ENCODE measurements around the gene TSPAN13. TPM values are rescaled to one million over a fixed set of nuclear protein-coding genes. Genes with fewer than 3 reads are reported as not detected.

The TSPAN13 gene
- polyA plus RNA-seq, 2 of the 4 experiments (the other 2 are of a cell fraction), result 9.6 to 40.7 TPM

- TF ChIP-seq ZSCAN20 (CRISPR knock-in tag; IDR thresholded peaks at IDR 0.05), result no peak
- no peak for TF ChIP-seq RCOR1 (IDR thresholded peaks at IDR 0.05; ENCODE audit: low read depth, low read length)
- no peak for TF ChIP-seq MAFK (IDR thresholded peaks at IDR 0.05; ENCODE audit: partially characterized antibody)
- no peak for TF ChIP-seq HOXB5 (CRISPR knock-in tag; IDR thresholded peaks at IDR 0.05)
- TF ChIP-seq RAD21 (conservative IDR thresholded peaks at IDR 0.05 in 1 of 2, IDR thresholded peaks at IDR 0.05 in 1 of 2), result no peak
- no peak for TF ChIP-seq JUN (IDR thresholded peaks at IDR 0.05)
- TF ChIP-seq EP300 (IDR thresholded peaks at IDR 0.05), result no peak
- TF ChIP-seq HOXA7 (CRISPR knock-in tag; IDR thresholded peaks at IDR 0.05), result no peak
- no peak for TF ChIP-seq RNF2 (IDR thresholded peaks at IDR 0.05; ENCODE audit: borderline replicate concordance, low read depth)
- no peak for TF ChIP-seq KDM5A (IDR thresholded peaks at IDR 0.05)
- TF ChIP-seq SMC3 (IDR thresholded peaks at IDR 0.05), result no peak
- no peaks in the 10 kb centered on the region for H3K9me3 ChIP-seq
- H3K27ac ChIP-seq, result peak overlapping the region; percentile 70 to 71; a peak in 4 of 6 replicates
- ATAC-seq (no peak), DNase-seq (ENCODE audit: low read depth in 1 of 2, low spot score in 1 of 2) (no peak), FAIRE-seq (no peak)
- no peak overlapping the region for H3K4me2 ChIP-seq
- ChIA-PET POLR2A (no interaction called here), CTCF (no interaction called here)
- WGBS (ENCODE audit: missing lambda C conversion rate), result 100% methylated on average over 1 of the region's 1 CpG
- no peak overlapping the region for H3K4me3 ChIP-seq
- H3K4me1 ChIP-seq, result peaks cover 33% of the 10 kb centered on the region
Measured at GRCh38 chr7:16741676-16742075, 11.9 kb upstream of the TSPAN13 start.

GRCh38 chr7:16742547-16742946 lies 11.0 kb upstream of the TSPAN13 start:
- ATAC-seq (no peak), DNase-seq (ENCODE audit: low read depth in 1 of 2, low spot score in 1 of 2) (no peak), FAIRE-seq (no peak)
- H3K4me2 ChIP-seq, result no peak overlapping the region
- H3K27ac ChIP-seq, result peak overlapping the region in 1 of 2 experiments; percentile 11; a peak in 1 of 6 replicates
- 98% methylated on average over 3 of the region's 3 CpGs for WGBS (ENCODE audit: missing lambda C conversion rate)
- H3K9me3 ChIP-seq, result no peaks in the 10 kb centered on the region
- H3K4me1 ChIP-seq, result peaks cover 33% of the 10 kb centered on the region
- ChIA-PET CTCF (no interaction called here), POLR2A (no interaction called here)
- no peak overlapping the region for H3K4me3 ChIP-seq
- TF ChIP-seq NFE2L2 (conservative IDR thresholded peaks at IDR 0.05; ENCODE audit: low read length) (no peak), GATA3 (IDR thresholded peaks at IDR 0.05; ENCODE audit: borderline replicate concordance) (no peak)

GRCh38 chr7:16743236-16743635 lies 10.3 kb upstream of the TSPAN13 start:
- peaks cover 33% of the 10 kb centered on the region for H3K4me1 ChIP-seq
- H3K27ac ChIP-seq, result peak overlapping the region; percentile 29 to 46; a peak in 2 of 6 replicates

GRCh38 chr7:16744518-16745250 lies 8.9 kb upstream of the TSPAN13 start:
- WGBS (ENCODE audit: missing lambda C conversion rate), result 96% methylated on average over 6 of the region's 6 CpGs

More at GRCh38 chr7:16743236-16743635, 10.3 kb upstream of the TSPAN13 start:
- ATAC-seq (no peak), DNase-seq (ENCODE audit: low read depth in 1 of 2, low spot score in 1 of 2) (no peak), FAIRE-seq (peak; percentile 23)
- WGBS (ENCODE audit: missing lambda C conversion rate), result 19% methylated on average over 4 of the region's 4 CpGs
- H3K4me2 ChIP-seq, result peak overlapping the region; percentile 56
- H3K4me3 ChIP-seq, result no peak overlapping the region
- CTCF ChIA-PET, result no interaction called here
- POLR2A ChIA-PET, result no interaction called here
- TF ChIP-seq POLR2AphosphoS2 (conservative IDR thresholded peaks at IDR 0.05; ENCODE audit: low read length), result no peak
- TF ChIP-seq EHMT2 (IDR thresholded peaks at IDR 0.05; ENCODE audit: low read depth), result no peak
- TF ChIP-seq JUN (IDR thresholded peaks at IDR 0.05), result no peak
- TF ChIP-seq POLR2A (IDR thresholded peaks at IDR 0.05; ENCODE audit: low read length), result no peak
- no peak for TF ChIP-seq SMC3 (IDR thresholded peaks at IDR 0.05)
- no peak for TF ChIP-seq FOXS1 (CRISPR knock-in tag; IDR thresholded peaks at IDR 0.05)
- TF ChIP-seq ZNF302 (CRISPR knock-in tag; IDR thresholded peaks at IDR 0.05), result no peak
- no peak for TF ChIP-seq RFX5 (IDR thresholded peaks at IDR 0.05)
- no peak for TF ChIP-seq TP53 (CRISPR knock-in tag; IDR thresholded peaks at IDR 0.05)
- TF ChIP-seq CHD4 (IDR thresholded peaks at IDR 0.05; ENCODE audit: borderline replicate concordance), result no peak
- no peak for TF ChIP-seq EHF (CRISPR knock-in tag; IDR thresholded peaks at IDR 0.05)
- no peak for TF ChIP-seq RNF2 (IDR thresholded peaks at IDR 0.05; ENCODE audit: borderline replicate concordance, low read depth)
- H3K9me3 ChIP-seq, result no peaks in the 10 kb centered on the region

More at GRCh38 chr7:16744518-16745250, 8.9 kb upstream of the TSPAN13 start:
- ChIA-PET POLR2A (no interaction called here), CTCF (interaction anchor here (0.7 to 1.1 kb wide), 2 partner anchors 30 to 42 kb away, joined by 3 read pairs; no protein-coding TSS in a partner anchor)
- TF ChIP-seq GATA3 (IDR thresholded peaks at IDR 0.05; ENCODE audit: borderline replicate concordance), result no peak
- no peak for TF ChIP-seq JUNB (IDR thresholded peaks at IDR 0.05)
- no peak for TF ChIP-seq REST (IDR thresholded peaks at IDR 0.05)
- no peak for TF ChIP-seq MYC (IDR thresholded peaks at IDR 0.05; ENCODE audit: borderline replicate concordance, low read length)
- no peak for TF ChIP-seq HDAC2 (IDR thresholded peaks at IDR 0.05)
- no peak for TF ChIP-seq NPAS2 (CRISPR knock-in tag; IDR thresholded peaks at IDR 0.05; ENCODE audit: borderline replicate concordance)
- no peak for TF ChIP-seq FOSB (CRISPR knock-in tag; IDR thresholded peaks at IDR 0.05)
- TF ChIP-seq EHMT2 (IDR thresholded peaks at IDR 0.05; ENCODE audit: low read depth), result no peak
- TF ChIP-seq ELK1 (IDR thresholded peaks at IDR 0.05; ENCODE audit: low read depth, low read length), result no peak
- no peak for TF ChIP-seq POLR2A (IDR thresholded peaks at IDR 0.05; ENCODE audit: low read length)
- TF ChIP-seq RCOR1 (IDR thresholded peaks at IDR 0.05; ENCODE audit: low read depth, low read length), result no peak
- TF ChIP-seq CHD4 (IDR thresholded peaks at IDR 0.05; ENCODE audit: borderline replicate concordance), result no peak
- DNase-seq (ENCODE audit: low read depth in 1 of 2, low spot score in 1 of 2) (no peak), FAIRE-seq (no peak), ATAC-seq (no peak)
- H3K4me3 ChIP-seq, result no peak overlapping the region
- H3K9me3 ChIP-seq, result no peaks in the 10 kb centered on the region
- H3K27ac ChIP-seq, result no peak overlapping the region
- H3K4me1 ChIP-seq, result peaks cover 29% of the 10 kb centered on the region
- H3K4me2 ChIP-seq, result no peak overlapping the region

All from A549 (cell line).